ENCODE measurements around the gene VSIG2.
A peak's percentile ranks its signal among the peaks of the same experiment; 100 is the strongest.

The VSIG2 gene

GRCh38 chr11:124748100-124748418 is 4.0 kb downstream of the VSIG2 start:
- no peak for DNase-seq

GRCh38 chr11:124747406-124748099 is 4.5 kb downstream of the VSIG2 start:
- no peak for DNase-seq

DNA sequence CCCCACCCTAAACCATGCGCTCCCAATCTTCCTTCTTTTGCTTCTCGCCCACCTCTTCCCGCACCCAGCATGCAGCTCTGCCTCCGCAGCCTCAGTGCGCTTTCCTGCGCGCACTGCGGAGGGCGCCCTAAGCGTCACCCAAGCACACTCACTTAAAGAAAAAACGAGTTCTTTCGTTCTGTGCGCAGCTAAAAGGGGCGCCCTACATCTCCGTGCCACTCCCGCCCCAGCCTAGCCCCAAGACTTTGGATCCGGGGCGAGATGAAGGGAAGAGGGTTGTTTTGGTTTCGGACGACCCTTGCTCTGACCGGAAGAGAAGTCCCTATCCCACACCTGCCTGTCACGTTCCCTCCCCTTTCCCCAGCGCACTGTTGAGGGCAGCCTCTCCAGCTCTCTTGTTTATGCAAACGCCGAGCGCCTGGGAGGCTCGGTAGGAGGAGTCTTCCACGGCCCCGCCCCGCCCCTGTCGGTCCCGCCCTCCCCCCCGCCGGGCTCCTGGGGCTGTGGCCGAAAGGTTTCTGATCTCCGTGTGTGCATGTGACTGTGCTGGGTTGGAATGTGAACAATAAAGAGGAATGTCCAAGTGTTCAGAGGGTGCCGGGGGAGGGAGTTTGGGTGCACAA is 5.3 kb downstream of the VSIG2 start:
- peak; percentile 67 for DNase-seq

GRCh38 chr11:124745835-124746620 is 6.0 kb downstream of the VSIG2 start:
- DNase-seq = no peak

DNA sequence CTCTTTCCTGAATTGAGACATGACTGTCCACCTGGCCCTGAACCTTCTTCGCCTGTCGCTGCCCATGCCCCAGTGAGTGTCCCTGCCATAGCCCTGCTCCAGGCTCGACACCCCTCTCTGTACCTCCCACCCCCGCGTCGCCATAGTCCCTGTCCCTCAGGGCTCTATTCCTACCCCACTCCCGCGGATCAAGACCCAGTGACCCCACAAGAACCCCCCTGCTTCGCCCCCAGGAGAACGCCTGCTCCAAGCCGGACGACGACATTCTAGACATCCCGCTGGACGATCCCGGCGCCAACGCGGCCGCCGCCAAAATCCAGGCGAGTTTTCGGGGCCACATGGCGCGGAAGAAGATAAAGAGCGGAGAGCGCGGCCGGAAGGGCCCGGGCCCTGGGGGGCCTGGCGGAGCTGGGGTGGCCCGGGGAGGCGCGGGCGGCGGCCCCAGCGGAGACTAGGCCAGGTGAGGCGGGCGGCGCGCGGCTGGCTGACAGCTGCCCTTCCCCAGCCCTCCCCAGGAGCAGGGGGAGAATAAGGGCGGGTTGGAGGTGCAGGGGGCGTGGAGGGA is 6.7 kb downstream of the VSIG2 start:
- no peak for DNase-seq

GRCh38 chr11:124743050-124743449 is 9.0 kb downstream of the VSIG2 start:
- DNase-seq = no peak

GRCh38 chr11:124742555-124742954 is 9.5 kb downstream of the VSIG2 start:
- peak; percentile 33 for DNase-seq

DNA sequence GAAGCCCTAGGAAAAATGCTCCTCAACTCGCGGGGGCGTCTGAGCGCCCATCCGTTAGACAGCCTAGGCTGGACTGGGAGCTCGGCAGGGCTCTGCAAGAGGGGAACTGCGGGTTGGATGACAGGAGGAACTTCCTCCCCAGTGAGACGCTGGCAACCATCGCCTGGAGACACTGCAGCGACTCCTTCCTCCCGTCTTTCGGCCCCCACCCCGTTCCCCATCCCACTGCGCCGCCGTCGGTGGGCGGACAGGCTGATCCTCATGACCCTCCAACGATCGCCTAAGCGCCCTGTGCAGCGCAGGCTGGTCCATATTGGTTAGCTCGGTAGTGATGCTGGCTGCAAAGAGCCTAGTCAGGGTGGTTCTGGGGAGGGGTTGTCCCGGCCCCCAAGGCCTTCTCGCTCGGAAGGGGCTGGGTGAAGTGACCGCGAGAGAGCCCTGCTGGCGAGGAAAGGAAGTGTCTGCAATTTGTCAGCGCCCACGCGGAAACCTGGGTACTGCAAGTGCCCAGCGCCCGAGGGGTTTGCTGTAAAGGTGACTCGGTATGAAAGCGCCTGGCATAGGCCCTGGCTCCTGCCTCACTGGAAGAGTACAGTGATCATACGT is 11.7 kb downstream of the VSIG2 start:
- DNase-seq = peak; percentile 61

DNA sequence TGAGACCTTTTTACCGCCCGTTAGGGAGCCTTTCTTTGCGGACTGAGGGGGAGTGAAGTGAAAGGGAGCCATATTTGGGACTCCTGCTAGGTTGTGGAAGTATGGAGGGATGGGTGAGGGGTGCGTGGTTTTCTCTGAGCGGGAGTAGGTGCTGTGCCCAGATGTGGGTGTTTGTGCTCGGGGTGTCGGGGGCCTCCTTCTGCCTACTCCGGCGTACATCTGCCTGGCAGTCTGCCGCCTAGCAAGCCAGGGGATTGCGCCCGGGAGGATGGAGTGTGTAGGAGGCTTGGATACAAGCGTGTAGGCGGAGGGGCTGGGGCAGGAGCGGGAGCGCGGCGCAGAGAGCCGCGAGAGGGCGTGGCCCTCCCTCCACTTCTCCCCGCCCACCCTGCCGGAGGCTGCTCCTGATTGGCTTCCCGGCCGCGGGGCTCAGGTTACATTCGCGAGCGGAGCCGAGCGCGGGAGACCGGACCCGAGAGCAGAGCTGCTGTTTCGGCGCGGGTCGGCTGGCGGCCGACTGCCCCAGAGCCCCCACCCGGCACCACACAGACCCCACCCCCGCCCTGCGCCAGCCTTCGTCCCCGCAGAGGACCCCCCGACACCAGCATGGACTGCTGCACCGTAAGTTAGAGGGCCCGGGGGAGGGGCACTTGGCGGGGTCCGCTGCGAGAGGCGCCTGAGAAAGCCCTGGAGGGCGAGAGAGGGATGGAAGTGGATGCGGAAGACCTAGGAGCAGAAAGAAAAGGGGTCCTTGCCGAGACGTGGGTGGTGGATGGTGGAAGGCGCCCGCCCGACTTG is 12.4 kb downstream of the VSIG2 start, which contains the start of gene NRGN:
Gene NRGN (plus strand): TSS at position 464 of the 798 bp plus-strand sequence. CDS start 143 bp downstream, at position 607.
- DNase-seq = peak; percentile 82

- no peak for DNase-seq
These were observed 13.2 kb downstream of the VSIG2 start for GRCh38 chr11:124738713-124739478.

- DNase-seq = no peak
These were observed 14.3 kb downstream of the VSIG2 start for GRCh38 chr11:124737638-124738305.

GRCh38 chr11:124736736-124737135 is 15.3 kb downstream of the VSIG2 start:
- DNase-seq = peak; percentile 58

GRCh38 chr11:124732230-124732629 is 19.8 kb downstream of the VSIG2 start:
- DNase-seq = peak; percentile 71

- no peak for DNase-seq
These were observed 22.5 kb downstream of the VSIG2 start for GRCh38 chr11:124729571-124729970.

DNA sequence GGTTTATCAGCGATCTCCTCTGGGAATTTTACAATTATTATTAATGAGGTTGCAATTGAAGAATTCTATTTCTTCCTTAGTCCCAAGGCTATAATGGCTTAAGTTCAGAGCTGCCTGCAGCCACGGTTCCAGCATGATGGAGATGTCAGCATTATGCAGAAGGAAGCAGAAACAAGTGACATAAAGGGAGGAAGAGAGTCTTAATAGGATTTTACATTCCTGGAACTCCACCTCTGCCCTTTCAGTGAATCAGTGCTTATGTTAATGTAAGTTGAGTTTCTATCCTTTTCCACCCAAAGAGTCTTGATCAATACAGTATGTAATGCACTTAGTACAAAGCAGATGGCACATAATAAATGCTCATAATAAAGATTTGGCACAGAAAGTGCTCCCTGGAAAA is 23.9 kb downstream of the VSIG2 start:
- no peak for DNase-seq

DNA sequence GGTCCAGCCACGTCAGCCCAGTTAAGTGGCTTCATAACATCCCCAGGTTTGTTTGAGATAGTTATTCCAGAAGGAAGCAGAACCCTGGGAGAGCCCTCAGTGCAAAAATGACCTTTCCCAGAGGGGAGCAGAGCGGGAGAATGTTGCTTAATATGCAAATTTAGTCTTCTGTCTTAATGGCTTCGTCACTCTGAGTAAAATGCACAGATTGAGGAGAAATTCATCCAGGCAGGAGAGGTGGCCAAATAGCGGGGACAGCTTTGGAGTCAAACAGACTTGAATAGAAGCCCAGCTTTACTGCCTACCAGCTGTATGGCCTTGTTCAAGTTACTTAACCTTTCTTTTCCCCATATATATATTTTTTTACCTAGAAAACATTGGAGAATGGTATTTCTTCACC is 24.6 kb downstream of the VSIG2 start:
- peak; percentile 18 for DNase-seq

DNA sequence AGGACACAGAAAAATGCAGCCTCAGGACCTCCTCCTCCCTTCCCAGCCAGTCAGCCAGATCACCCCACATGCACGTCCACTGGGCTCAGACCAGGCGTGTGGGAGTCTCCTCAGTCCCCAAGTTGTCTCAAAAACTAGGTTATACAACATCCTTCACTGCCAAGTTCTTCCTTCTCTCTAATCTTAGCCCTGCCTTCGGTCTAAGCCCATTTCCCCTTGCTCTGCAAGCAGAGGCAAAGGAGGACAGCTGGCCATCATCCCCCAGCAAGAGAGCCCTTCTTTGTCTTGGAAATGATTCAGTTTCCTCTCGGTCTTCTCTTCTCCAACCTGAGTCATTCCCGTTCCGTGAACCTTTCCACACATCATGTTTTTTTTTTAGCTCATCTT is 26.3 kb downstream of the VSIG2 start:
- peak; percentile 48 for DNase-seq

DNA sequence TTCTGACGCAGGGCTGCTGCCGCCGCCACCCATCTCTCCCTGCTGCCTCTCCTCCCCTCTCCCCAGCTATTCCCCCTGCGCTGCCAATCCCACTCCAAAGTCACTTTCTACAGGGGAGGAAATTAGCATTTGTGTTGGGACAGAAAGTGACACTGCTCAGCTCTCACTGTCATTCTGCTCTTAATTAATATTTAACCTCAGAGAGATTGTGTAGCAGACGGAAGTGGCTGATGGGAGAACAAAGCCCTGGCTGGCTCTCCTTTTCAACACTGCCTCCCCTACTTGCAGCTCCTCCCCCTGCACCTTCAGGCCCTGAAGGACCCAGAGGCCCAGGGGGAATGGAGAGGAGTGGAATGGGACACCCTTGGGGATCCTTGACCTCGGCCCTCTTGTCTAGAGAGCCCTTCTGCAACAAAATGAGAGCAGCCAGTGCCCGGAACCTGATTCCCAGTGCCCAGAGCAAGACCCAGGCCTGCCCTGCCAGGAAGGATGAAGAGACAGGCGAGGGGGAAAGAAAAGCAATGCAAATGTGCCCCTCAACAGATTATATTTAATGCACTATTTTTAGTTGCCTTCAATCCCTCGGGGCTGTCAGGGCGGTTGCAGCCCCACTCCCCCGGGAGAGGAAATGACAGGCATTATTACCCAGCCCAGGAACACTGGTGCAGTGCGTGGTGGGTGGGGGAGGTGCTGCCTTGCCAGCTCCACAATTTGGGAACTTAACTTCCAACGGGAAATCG is 26.9 kb downstream of the VSIG2 start:
- DNase-seq = no peak

DNA sequence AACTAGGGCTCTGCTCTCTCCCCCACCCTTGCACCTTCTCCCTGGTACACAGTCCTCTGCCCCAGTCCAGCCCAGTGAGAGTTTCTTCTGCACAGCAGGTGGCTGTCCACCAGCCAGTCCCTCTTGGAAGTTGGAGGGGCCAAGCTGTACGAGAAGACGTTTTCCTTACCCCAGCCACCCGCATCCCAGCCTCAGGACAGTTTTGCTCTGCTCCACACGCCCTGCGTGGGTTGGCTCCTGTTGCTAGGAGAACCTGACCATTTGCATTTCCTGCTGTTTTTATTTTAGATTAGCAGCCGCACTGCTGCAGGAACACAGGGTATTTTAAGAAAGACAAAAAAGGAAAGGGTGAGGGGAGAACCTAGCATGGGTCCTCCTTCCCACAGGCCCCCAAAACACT is 29.9 kb downstream of the VSIG2 start:
- DNase-seq = no peak

DNA sequence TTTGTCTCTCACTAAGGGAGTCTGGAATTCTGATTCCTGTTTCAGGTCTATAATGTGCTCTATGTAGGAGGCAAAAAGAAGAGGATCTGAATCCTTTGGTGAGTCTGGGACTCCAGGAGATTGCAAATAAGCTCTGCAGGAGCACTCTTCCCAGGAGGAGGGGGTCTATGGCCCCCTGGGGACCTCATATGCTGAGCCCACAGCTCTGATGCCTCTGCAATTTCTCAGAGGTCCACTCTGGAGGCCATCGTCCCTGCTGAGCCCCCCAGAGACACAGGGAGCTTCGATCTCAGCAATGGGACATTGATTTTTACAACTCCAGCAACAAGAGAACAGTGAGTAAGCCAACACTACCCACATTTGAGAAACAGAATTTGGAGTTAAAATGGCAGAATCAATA is 32.5 kb downstream of the VSIG2 start:
- no peak for DNase-seq

Data from suppressor macrophage treated with lipopolysaccharide for 4 hours (primary cell).